Activated CD4-positive, CD25-positive, alpha-beta regulatory T cell (primary cell): ENCODE results near the gene HPGD.
"Not testable (repeated sequence)": the region's sequence is repeated elsewhere in the genome, so short reads cannot be mapped to it uniquely, and the experiment has no call there.

ENCODE experiments used
- DNase-seq, 4 experiments: peaks; one replicate each; lab custom pipeline; 2025; lab: John Stamatoyannopoulos, UW

Gene HPGD

GRCh38 chr4:174526731-174527130, 4.4 kb upstream of the HPGD start:
- DNase-seq: no peak

- DNase-seq: no peak
These were observed 2.0 kb upstream of the HPGD start for GRCh38 chr4:174524242-174524641.

GRCh38 chr4:174523025-174523693, 871 bp upstream of the HPGD start:
- DNase-seq: no peak

- DNase-seq: peak in 1 of 4 experiments; percentile 0
These were observed 497 bp downstream of the HPGD start for GRCh38 chr4:174521800-174522182.

GRCh38 chr4:174520660-174521059, 1.6 kb downstream of the HPGD start:
- no peak for DNase-seq

GRCh38 chr4:174517502-174518445, 4.5 kb downstream of the HPGD start:
- DNase-seq: no peak

GRCh38 chr4:174516794-174517193, 5.5 kb downstream of the HPGD start:
- DNase-seq: no peak

GRCh38 chr4:174516345-174516744, 5.9 kb downstream of the HPGD start:
- no peak for DNase-seq

- DNase-seq: no peak
These were observed 9.5 kb downstream of the HPGD start for GRCh38 chr4:174512745-174513144.

GRCh38 chr4:174505892-174506291, 16.4 kb downstream of the HPGD start:
- no peak for DNase-seq

GRCh38 chr4:174505007-174505406, 17.3 kb downstream of the HPGD start:
- DNase-seq: no peak

GRCh38 chr4:174503079-174503715, 19.1 kb downstream of the HPGD start:
- no peak for DNase-seq

GRCh38 chr4:174496631-174497432, 25.5 kb downstream of the HPGD start:
- DNase-seq: no peak

- no peak for DNase-seq
These were observed 26.7 kb downstream of the HPGD start for GRCh38 chr4:174495626-174496025.

GRCh38 chr4:174494726-174495125, 27.6 kb downstream of the HPGD start:
- DNase-seq: no peak

- DNase-seq: no peak
These were observed 28.1 kb downstream of the HPGD start for GRCh38 chr4:174494146-174494545.

GRCh38 chr4:174490451-174490961, 31.8 kb downstream of the HPGD start:
- DNase-seq: no peak

- not testable (repeated sequence) for DNase-seq
These were observed 33.9 kb downstream of the HPGD start for GRCh38 chr4:174488368-174488767.

GRCh38 chr4:174485025-174485424, 37.3 kb downstream of the HPGD start:
- no peak for DNase-seq

- no peak for DNase-seq
These were observed 38.5 kb downstream of the HPGD start for GRCh38 chr4:174483792-174484191.

- DNase-seq: no peak
These were observed 43.1 kb downstream of the HPGD start for GRCh38 chr4:174479140-174479539.

- DNase-seq: no peak
These were observed 46.8 kb downstream of the HPGD start for GRCh38 chr4:174475528-174475927.
